GM12875 (cell line): ENCODE results near the gene LEMD1.
A peak's percentile ranks its signal among the peaks of the same experiment; 100 is the strongest.
"Not testable (repeated sequence)": the region's sequence is repeated elsewhere in the genome, so short reads cannot be mapped to it uniquely, and the experiment has no call there.

Experiments
- H3K4me3 ChIP-seq: one replicate; pipeline ENCODE4 v1.5.1; 2011; ENCODE audit warnings: low read depth, low read length, control low read depth
- TF ChIP-seq, protein P1 (sequence below): IDR thresholded peaks from 2 replicates; pipeline ENCODE4 v1.5.1; 2011; ENCODE audit warnings: low read depth, mild to moderate bottlenecking, control low read depth, inconsistent platforms, low read length, moderate library complexity, borderline replicate concordance; ENCODE audit not compliant: insufficient read depth

The LEMD1 gene

DNA sequence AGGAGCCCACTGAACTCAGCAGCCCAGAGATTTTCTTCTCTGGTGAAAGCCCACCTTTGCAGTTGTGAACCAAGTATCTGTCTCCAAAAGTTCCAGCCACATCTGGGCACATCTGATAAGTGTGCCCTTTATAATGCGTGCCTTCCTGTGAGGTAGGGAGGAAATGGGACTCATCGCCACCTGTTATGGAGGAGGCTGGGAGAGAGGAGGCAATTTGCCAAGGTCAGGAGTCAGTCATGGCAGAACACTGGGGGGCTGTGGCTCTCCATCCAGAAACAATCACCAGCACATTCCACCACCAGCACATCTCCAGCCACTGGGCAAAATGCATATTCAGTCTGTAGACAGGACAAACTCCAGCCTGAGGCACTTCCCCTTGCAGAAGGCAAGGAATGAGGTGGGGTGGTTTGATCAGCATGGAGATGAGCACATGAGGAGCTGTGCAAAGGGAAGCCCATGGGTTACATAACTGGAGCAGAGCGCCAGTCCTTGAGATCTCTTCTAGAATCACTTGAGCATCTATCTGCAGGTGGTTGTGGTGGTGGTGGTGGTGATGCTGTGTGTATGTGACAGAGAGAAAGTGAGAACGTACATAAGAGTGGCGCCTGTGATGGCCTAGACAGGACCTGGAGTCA lies 15.0 kb upstream of the LEMD1 start:
- H3K4me3 ChIP-seq = no peak overlapping the region
- TF ChIP-seq, protein P1, sequence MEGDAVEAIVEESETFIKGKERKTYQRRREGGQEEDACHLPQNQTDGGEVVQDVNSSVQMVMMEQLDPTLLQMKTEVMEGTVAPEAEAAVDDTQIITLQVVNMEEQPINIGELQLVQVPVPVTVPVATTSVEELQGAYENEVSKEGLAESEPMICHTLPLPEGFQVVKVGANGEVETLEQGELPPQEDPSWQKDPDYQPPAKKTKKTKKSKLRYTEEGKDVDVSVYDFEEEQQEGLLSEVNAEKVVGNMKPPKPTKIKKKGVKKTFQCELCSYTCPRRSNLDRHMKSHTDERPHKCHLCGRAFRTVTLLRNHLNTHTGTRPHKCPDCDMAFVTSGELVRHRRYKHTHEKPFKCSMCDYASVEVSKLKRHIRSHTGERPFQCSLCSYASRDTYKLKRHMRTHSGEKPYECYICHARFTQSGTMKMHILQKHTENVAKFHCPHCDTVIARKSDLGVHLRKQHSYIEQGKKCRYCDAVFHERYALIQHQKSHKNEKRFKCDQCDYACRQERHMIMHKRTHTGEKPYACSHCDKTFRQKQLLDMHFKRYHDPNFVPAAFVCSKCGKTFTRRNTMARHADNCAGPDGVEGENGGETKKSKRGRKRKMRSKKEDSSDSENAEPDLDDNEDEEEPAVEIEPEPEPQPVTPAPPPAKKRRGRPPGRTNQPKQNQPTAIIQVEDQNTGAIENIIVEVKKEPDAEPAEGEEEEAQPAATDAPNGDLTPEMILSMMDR = no peak

DNA sequence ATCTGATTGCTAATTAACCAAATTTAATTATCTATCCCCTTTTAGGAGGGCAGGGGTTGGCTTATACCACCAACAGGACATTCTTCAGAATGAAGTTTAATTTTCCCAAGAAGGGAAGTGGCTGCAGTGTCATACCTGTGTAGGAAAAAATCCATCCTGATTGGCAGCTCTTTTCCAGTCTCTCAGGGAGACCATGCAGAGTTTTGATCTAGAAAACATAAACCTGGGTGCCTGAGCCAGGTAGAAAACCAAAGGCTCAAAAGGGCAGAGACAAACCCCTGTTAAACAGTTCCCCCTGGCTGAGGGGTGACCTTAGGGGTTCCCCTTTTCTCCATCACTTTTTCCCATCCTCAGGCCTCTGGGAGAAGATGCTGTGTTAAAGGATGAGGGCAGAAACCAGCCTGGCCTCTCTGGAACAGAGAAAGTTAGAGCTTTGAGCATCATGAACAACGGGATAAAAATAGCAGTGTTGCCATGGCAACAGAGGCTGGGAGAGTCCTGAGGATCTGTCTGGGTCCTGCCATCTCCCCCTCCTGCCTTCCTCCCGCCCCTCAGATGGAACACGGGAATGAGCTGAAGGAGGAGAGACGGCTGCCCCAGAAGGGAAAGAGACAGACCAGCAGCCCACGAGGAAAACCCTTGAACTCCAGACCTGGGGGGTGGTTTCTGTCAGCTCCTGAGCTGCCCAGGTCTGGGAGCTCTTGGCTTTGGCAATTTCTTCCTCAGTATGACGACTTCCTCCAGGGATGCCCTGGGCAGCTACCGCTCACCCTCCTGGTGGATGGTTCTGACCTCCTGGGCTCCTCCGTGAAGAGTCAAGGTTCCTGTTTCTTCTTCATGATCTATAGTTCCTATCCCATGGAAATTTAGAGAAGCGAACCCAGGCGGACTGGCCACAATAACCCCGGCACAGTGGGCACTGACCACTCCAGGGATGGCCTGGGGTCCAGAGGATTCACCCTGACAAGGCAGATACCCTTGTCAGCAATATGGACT lies 14.0 kb upstream of the LEMD1 start:
- H3K4me3 ChIP-seq = no peak overlapping the region
- TF ChIP-seq, protein P1 = no peak

DNA sequence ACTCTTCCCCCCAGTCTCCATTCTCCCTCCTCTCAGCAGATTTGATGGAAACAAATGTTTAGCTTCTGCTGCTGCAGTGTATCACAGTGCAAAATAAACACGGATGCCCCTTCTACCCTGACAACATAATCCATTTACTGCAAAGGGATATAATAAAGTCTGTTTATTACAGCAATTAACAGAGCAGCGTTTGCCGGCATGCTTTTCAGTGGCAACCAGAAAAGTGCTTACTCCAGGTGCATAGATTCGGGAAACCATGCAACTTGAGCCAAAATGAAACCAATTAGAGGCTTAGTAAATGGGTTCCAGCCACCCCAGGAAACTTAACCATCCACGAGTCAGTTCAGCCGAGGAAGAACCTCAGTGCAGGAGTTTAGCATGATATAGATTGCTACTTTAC lies 12.9 kb upstream of the LEMD1 start:
- TF ChIP-seq, protein P1 = no peak
- no peak overlapping the region for H3K4me3 ChIP-seq

DNA sequence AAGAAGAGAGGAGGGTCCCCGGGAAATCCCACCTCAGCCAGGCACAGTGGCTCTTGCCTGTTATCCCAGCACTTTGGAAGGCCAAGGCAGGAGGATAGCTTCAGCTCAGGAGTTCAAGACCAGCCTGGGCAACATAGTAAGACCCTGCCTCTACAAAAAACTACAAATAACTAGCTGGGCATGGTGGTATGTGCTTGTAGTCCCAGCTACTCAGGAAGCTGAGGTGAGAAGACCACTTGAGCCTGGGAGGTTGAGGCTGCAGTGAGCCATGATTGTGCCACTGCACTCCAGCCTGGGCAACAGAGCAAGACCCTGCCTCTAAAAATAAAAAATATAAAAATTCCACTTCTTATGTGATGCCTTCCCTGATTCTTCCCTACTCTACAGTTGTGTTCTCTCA lies 10.8 kb upstream of the LEMD1 start:
- not testable (repeated sequence) for H3K4me3 ChIP-seq

DNA sequence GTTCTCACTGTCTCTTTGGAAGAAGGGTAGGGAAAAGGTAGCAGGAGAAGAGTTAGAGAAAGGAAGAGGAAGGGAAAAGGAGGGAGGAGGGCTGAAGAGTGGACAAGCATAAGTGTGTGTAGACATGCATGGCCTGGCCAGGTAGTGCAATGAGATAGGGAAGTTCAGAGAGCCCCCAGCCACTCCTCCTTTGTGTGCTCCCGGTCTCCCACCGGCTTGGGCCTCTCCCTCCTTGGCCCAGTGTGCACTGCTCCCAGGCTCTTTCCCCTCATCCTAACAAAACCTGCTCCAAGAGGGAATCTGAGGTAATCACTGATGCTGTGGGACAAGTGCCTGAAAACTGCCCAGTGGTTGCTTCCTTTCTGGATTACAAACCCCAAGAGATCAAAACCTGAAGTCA lies 10.3 kb upstream of the LEMD1 start:
- no peak overlapping the region for H3K4me3 ChIP-seq
- TF ChIP-seq, protein P1 = no peak

DNA sequence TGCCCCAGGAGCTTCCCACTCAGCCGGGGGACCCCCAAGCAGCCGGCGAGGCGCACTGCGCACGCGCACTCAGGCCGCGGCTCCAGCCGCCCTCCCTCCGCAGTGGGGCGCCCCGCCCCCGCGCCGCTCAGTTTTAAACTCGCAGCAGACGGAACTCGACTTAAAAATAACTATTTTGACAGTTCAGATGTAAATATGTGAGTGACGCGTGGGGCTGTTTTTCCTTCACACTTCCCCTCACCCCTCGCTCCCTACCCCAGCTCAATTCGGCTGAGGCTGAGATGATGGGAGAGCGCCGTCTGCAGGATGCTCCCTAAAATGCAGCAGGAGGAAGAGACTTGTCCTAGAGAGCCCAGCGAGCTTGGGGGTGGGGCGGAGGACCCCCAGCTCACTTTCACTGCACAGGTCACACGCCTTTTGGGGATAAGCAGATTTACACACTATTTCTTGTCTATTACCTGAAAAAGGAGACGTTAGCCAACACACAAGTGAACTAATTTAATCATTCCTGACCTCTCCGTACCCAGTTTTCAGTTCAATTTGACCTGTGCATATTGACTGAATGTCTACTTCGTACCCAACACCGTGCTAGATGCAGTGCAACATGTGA lies 8.9 kb upstream of the LEMD1 start:
- H3K4me3 ChIP-seq = no peak overlapping the region
- TF ChIP-seq, protein P1 = peak; percentile 52; the same call in 1 of the 2 replicates
